ENCODE measurements around the gene RAP1GAP. TPM values are rescaled to one million over a fixed set of nuclear protein-coding genes. Genes with fewer than 3 reads are reported as not detected.
"Not testable (repeated sequence)": the region's sequence is repeated elsewhere in the genome, so short reads cannot be mapped to it uniquely, and the experiment has no call there.

Gene RAP1GAP
- total RNA-seq, 2 donors from 2014 or later: 46.5 to 104 TPM

- Histone ChIP-seq H3K4me3 (no peak overlapping the region), H3K36me3 (replicated peaks in 1 of 2; ENCODE audit: insufficient read depth in 1 of 2, low read depth in 2 of 2) (no peaks in the 10 kb centered on the region), H3K27me3 (no peaks in the 10 kb centered on the region), H3K9me3 (no peaks in the 10 kb centered on the region), H3K4me1 (peaks cover 4% of the 10 kb centered on the region), H3K27ac (no peak overlapping the region)
- 79 to 94% methylated on average over 10 of the region's 10 CpGs for WGBS, 2 donors
- no peak for ATAC-seq
- DNase-seq: no peak
- TF ChIP-seq CTCF (IDR thresholded peaks at IDR 0.05): no peak
- no peak for TF ChIP-seq POLR2A (IDR thresholded peaks at IDR 0.05)
- intact Hi-C loops (cut with DNase I): no loop called here
Measured at GRCh38 chr1:21569820-21570527, 99.2 kb downstream of the RAP1GAP start.

- Histone ChIP-seq H3K27me3 (no peaks in the 10 kb centered on the region), H3K36me3 (replicated peaks in 1 of 2; ENCODE audit: insufficient read depth in 1 of 2, low read depth in 2 of 2) (no peaks in the 10 kb centered on the region), H3K9me3 (no peaks in the 10 kb centered on the region), H3K4me1 (peaks cover 1% of the 10 kb centered on the region), H3K4me3 (no peak overlapping the region), H3K27ac (no peak overlapping the region)
- ATAC-seq (no peak), DNase-seq (no peak)
- 71 to 85% methylated on average over 6 to 10 of the region's 10 CpGs for WGBS, 2 donors
- intact Hi-C loops (cut with DNase I): no loop called here
- TF ChIP-seq POLR2A (IDR thresholded peaks at IDR 0.05): no peak
- no peak for TF ChIP-seq CTCF (IDR thresholded peaks at IDR 0.05)
Measured at GRCh38 chr1:21568809-21569385, 100.3 kb downstream of the RAP1GAP start.

GRCh38 chr1:21568006-21568746 is 101.0 kb downstream of the RAP1GAP start:
- intact Hi-C loops (cut with DNase I): no loop called here
- H3K9me3 ChIP-seq: no peaks in the 10 kb centered on the region
- WGBS, 2 donors: 86% methylated on average over 13 to 15 of the region's 15 CpGs
- no peaks in the 10 kb centered on the region for H3K4me1 ChIP-seq
- no peak for ATAC-seq
- H3K27ac ChIP-seq: no peak overlapping the region
- H3K36me3 ChIP-seq (replicated peaks in 1 of 2; ENCODE audit: insufficient read depth in 1 of 2, low read depth in 2 of 2): no peaks in the 10 kb centered on the region
- no peak overlapping the region for H3K4me3 ChIP-seq
- no peaks in the 10 kb centered on the region for H3K27me3 ChIP-seq
- no peak for DNase-seq
- TF ChIP-seq CTCF (IDR thresholded peaks at IDR 0.05) (no peak), POLR2A (IDR thresholded peaks at IDR 0.05) (no peak)

GRCh38 chr1:21567241-21568005 is 101.7 kb downstream of the RAP1GAP start:
- no peak for ATAC-seq
- WGBS, 2 donors: 84 to 85% methylated on average over 12 to 24 of the region's 24 CpGs
- H3K36me3 ChIP-seq (replicated peaks in 1 of 2; ENCODE audit: insufficient read depth in 1 of 2, low read depth in 2 of 2): no peaks in the 10 kb centered on the region

GRCh38 chr1:21566361-21566760 is 102.8 kb downstream of the RAP1GAP start:
- H3K27me3 ChIP-seq: not testable (repeated sequence)

More at GRCh38 chr1:21567241-21568005, 101.7 kb downstream of the RAP1GAP start:
- TF ChIP-seq POLR2A (IDR thresholded peaks at IDR 0.05) (no peak), CTCF (IDR thresholded peaks at IDR 0.05) (no peak)
- Histone ChIP-seq H3K9me3 (no peaks in the 10 kb centered on the region), H3K27ac (no peak overlapping the region), H3K4me1 (no peaks in the 10 kb centered on the region), H3K4me3 (no peak overlapping the region), H3K27me3 (no peaks in the 10 kb centered on the region)
- intact Hi-C loops (cut with DNase I): no loop called here
- DNase-seq: no peak

More at GRCh38 chr1:21566361-21566760, 102.8 kb downstream of the RAP1GAP start:
- DNase-seq; H3K9me3 ChIP-seq; H3K4me3 ChIP-seq; H3K4me1 ChIP-seq; intact Hi-C loops (cut with DNase I); ATAC-seq; H3K27ac ChIP-seq; H3K36me3 ChIP-seq (replicated peaks in 1 of 2; ENCODE audit: insufficient read depth in 1 of 2, low read depth in 2 of 2): not testable (repeated sequence)
- 88 to 89% methylated on average over 15 of the region's 15 CpGs for WGBS, 2 donors
